NCI-H345 treated with DMSO at 0.1 percent for 48 hours (cell line): ENCODE data around the gene CTNNBIP1.
"Not testable (repeated sequence)": the region's sequence is repeated elsewhere in the genome, so short reads cannot be mapped to it uniquely, and the experiment has no call there.

Source experiments
- DNase-seq: peaks from one replicate; lab custom pipeline; 2025; ENCODE audit not compliant: unreplicated experiment; lab: John Stamatoyannopoulos, UW

The CTNNBIP1 gene, protein sequence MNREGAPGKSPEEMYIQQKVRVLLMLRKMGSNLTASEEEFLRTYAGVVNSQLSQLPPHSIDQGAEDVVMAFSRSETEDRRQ

DNA sequence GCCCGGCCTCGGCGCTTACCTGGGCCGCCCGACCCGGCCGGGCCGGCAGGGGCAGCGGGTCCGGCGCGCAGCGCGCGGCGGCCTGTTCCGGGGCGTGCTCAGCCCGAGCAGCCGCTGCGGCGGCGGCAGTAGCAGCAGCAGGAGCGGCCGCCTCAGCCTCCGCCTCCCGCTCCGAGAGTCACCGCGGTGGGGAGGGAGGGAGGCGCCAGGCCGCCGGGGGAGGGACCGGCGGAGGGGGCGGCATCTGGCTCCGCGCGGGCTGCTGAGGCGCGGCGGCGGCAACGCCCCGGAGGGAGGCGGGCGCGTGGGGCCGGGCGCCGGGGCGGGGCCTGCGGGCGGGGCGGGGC is at the start of gene CTNNBIP1:
Gene CTNNBIP1 (minus strand): TSS at position 194 of the 347 bp plus-strand sequence. CDS start 38,205 bp downstream, outside the sequence.
- DNase-seq: no peak

DNA sequence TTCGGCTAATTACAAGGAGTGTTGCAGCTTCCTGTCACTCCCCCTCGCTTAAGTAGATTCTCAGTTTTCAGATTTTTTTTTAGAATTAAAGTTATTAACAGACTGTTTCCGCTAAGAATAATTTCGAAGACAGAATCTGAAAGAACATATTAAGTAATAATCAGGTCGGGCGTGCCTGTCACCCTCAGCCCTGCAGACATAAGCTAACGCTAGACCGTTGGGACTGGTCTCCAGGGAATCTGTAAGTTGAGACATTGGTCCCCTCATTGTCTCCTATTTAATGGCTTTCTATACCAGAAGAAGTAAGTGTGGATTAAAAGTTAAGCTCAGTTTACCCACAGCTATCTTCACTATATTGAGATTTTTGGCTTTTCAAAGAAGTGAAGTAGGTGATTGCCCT is 47.7 kb upstream of the CTNNBIP1 start:
- DNase-seq: no peak

- no peak for DNase-seq
Observed at GRCh38 chr1:9946315-9946714, 36.2 kb upstream of the CTNNBIP1 start.

- DNase-seq: peak; percentile 82
Observed at GRCh38 chr1:9942939-9943788, 33.1 kb upstream of the CTNNBIP1 start, which contains the start of the genes LZIC and NMNAT1. TSS of gene LZIC (minus strand) at chr1:9943391. CDS start at chr1:9936619, 6,772 bp downstream. TSS of gene NMNAT1 (plus strand) at chr1:9943475. CDS start at chr1:9972074, 28,599 bp downstream.

DNA sequence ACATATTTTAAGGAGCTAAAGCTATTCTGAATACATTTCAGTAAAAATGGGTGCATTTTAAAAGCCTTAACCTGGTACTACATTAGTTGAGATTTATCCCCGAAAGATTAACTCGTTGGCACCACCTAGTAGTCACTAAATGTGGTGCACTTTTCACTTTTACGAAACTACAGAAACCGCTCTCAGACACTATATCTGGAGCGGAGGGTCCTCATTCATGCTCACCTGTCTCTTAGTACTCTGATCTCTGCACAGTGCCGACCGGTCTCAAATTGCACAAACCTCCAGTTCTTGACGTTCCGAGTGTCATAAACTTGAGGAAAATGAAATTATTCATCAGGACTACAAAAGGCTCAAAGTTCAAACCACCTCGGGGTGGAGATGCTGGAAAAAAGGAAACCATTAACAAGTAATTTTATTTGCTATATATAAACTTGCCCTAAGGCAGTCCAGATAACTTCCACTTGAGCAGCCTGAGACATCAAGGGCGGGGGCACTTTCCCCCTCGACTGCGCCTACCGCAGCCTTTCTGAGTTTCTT is 32.4 kb upstream of the CTNNBIP1 start:
- peak; percentile 4 for DNase-seq

DNA sequence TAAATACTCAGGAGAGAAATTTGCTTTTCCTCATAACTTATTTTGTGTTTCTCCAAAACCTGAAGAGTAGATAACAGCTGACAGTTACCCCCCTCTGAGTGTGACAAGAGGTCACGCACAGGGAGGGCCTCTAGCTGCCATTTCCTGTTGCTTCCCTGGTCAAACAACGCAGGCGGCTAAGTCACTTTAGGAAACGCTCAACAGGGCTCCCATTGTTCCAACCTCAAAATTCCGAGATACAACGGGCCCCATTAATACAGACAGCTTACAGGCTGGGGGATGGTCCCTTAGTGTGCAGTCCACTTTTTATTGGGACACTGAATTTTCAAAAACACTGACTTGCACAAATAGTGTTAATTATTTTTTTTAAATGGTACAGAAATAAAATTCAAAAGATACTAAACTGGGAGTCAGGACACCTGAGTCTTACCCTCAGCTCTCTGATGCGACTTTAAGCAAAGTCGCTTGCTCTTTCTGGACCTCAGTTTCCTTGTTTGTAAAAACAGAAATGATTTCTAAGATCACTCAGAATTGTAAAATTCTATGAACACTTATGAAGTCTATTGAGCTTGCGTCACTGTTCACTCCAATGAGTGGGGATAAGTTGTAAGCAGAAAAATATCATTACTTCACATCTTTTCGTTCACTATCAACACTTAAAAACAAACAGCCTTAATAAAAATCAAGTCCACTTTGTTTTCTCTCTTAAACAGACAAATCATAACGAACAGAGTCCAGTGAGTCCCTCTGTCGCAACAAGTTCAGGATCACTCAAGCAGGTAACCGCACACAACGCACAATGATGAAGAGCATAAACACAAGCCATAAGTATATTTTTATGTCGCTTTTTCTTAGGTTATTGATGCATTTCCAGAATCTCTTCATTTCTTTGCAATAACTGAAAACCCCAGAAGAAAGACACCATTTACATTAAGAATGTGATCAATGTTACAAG is 19.6 kb upstream of the CTNNBIP1 start:
- DNase-seq: no peak

DNA sequence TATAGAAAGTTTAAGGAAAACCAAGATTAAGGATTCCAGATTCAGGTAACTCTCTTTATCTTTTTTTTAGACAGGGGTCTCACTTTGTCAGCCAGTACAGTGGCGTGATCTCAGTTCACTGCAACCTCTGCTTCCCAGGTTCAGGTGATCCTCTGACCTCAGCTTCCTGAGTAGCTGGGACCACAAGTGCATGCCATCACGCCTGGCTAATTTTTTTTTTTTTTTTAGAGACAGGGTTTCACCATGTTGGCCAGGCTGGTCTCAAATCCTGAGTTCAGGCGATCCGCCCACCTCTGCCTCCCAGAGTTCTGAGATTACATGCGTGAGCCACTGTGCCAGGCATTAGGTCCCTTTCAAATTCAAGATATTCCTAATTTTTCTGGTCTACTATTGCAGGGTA is 17.2 kb upstream of the CTNNBIP1 start:
- no peak for DNase-seq

GRCh38 chr1:9922342-9922741 is 12.3 kb upstream of the CTNNBIP1 start:
- no peak for DNase-seq

GRCh38 chr1:9920606-9921005 is 10.5 kb upstream of the CTNNBIP1 start:
- no peak for DNase-seq

- DNase-seq: no peak
Observed at GRCh38 chr1:9917901-9918300, 7.8 kb upstream of the CTNNBIP1 start.

GRCh38 chr1:9917495-9917894 is 7.4 kb upstream of the CTNNBIP1 start:
- DNase-seq: not testable (repeated sequence)

DNA sequence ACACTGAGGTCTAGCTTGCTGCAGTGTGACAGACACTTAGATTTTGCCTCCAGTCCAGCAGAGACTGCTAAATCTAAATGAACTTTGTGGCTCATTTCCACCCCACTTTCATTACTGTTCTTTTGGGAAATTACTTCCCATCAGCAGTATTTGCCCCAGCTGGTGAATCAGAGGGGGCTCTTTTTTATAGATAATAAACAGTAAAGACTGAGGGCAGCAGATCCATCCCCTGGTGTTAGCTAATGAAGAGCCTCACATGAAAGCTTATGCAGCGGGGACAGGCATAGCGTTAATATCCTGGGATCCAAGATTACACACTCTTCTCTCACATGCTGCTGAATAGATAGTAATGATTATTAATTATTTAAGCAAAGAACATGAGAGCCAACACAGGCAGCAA is 6.4 kb upstream of the CTNNBIP1 start:
- DNase-seq: no peak

GRCh38 chr1:9914610-9914937 is 4.5 kb upstream of the CTNNBIP1 start:
- no peak for DNase-seq

DNA sequence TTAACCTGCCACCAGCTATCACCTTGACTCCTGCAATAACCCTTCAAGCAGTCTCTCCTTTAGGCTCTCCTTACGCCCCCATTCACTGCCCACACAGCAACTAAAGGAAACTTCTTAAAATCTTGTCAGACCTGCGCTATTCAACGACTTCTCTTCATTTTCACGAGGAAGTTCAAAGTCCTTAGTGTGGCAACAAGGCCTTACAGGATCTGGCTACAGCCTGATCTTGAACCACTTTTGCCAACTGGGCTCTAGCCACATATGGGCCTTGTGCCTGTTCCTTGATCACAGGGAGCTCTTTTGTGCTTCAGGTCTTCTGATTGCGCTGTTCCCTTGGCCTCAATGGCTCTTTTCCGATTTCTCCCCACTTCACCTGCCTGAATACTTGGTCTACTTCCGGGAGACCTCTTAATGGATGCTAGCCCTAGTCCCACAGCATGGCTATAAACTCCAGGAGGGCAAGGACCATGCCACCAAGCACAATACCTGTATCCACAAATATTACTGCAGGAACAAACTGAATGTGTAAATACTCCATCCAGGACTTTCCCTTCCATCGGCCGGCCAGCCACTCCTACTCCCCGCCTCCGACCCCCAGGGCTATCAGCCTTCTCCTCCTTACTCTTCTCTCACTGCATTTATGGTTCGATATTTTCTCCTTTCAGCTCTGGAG is 2.3 kb upstream of the CTNNBIP1 start:
- no peak for DNase-seq

DNA sequence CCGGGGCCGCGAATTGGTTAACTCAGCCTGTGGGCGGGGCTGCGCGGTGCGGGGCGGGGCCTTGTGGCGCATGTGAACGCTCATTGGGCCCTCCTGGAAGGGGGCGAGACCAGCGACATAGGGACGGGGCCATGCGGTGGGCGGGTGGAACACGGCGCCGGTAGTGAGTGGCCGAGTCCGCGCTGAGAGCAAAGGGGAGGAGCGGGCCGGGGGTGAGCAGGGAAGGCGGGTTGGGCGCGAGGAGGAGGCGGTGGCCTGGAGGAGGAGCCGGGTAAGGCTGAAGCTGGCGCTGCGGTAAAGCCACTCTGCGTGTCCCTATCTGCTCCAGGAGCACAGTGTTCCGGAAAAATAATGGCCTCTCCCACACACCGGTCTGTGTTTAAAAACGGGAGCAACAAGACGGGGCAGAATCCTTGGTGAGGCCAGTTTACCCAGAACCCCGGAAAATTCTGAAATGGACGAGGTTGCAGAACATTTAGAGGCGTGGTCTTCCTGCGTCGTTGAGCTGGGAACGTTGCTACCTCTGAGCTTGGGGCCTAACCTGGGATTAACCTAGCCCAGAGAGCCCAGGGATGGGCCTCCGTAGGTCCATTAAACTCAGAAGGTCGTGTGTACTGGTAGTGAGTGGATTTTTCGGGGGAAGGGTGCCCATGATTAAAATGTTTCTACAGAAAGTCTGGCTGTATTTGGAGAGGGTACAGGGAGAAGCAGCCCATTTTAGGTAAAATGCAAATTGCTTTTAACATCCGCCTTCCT is 532 bp upstream of the CTNNBIP1 start:
- DNase-seq: peak; percentile 97

DNA sequence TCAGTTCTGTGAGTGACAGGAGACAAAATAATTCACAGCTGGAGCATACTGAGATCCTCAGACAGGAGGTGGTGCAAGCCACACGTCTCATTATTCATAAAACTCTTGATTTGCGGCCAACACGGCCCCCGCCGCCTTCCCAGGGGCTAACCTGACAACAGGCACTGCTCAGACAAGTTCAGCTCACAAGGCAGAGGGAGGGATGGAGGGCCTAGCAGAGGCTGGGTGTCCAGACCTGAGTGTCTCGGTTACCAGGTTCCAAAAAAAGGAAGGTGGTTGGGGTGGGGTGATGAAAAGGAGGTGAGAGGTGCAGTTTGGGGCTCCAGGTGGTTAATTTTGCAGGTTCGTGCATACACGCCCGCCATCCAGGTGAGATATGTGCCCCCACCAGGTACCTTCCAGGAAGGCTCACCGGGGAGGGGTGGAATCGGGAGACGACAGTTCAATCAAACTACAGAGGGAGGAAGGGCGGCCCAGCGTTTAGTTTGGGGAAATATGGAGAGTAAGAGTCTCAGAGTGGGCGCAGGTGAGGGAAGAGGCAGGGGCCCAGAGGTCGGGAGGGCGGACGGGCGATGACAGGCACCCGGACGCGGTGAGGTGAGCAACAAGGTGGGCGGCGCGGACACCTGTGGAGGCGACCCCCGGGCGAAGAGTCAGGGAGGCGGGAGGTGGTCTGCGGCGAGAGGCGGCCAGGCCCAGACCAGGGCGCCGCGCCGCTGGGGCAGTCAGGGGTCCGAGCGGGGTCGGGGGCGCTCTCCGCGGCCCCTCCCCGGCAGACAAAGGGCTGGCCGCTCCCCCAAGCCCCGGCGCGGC is 629 bp downstream of the CTNNBIP1 start:
- no peak for DNase-seq

- DNase-seq: no peak
Observed at GRCh38 chr1:9908871-9909233, 1.2 kb downstream of the CTNNBIP1 start.

DNA sequence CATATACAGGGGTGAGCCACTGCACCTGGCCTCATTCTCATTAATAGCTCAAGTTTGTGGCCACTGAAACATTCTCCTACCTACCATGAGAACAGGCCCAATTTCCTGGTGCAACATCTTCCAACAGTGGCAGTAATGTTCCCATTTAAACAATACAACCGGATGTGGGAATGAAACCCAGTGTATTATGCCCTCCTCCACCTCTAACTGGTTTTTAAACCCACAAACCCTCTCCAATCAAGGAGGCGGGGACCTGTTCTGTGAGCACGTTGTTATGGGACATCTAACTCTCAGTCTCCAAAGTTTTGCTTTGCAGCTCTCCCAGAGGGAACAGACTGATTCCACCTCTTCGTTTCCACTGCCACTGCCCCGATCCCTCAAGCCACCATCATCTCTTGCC is 2.6 kb downstream of the CTNNBIP1 start:
- no peak for DNase-seq

DNA sequence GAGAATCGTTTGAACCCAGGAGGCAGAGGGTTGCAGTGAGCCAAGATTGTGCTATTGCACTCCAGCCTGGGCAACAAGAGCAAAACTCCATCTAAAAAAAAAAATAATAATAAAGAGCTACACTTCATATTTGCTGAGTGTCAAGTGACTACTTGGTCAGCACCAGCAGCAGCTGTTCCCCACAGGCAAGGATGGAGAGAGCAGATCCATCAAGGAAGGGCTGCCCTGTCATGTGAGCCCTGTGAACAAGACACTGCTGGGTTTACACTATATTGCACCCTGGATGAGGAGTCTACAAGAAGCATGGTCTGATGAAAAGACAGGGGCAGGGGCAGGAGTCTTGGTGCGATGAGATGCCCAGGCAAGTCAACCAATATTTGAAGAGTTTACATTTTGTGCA is 3.6 kb downstream of the CTNNBIP1 start:
- DNase-seq: no peak
